H1 (cell line): ENCODE measurements around the gene ZFPL1. TPM values are rescaled to one million over a fixed set of nuclear protein-coding genes. Genes with fewer than 3 reads are reported as not detected.

Source experiments
- CTCF ChIA-PET: fragments of 300-600 bp; sonication (Branson Sonifier 250); formaldehyde crosslinking; loops from one replicate; lab custom pipeline; 2021; ENCODE audit not compliant: partially characterized antibody; lab: Charles Lee
- POLR2A ChIA-PET: fragments of 300-600 bp; sonication (Branson Sonifier 250); formaldehyde crosslinking; loops from one replicate; lab custom pipeline; 2021; ENCODE audit warnings: inconsistent platforms; ENCODE audit not compliant: partially characterized antibody; lab: Charles Lee
- DNase-seq, 2 experiments: peaks; one replicate each; pipeline versions ENCODE4 v3.0.0 to v3.0.0-alpha.2; 2010 to 2022; ENCODE audit warnings: low spot score in 2 of 2, low read depth in 1 of 2, mixed read lengths in 1 of 2
- FAIRE-seq: peaks from 2 replicates; lab custom pipeline; 2011; peaks lifted over from hg19 to GRCh38; lab: Jason Lieb, UNC
- H2AFZ ChIP-seq: 2 replicates; pipeline ENCODE4 v1.8.1; 2012; ENCODE audit warnings: low read length, inconsistent platforms
- H2AK5ac ChIP-seq: 2 replicates; pipeline ENCODE4 v1.6.1; 2013; ENCODE audit warnings: low read depth, low read length
- H2BK120ac ChIP-seq: replicated peaks from 2 replicates; pipeline ENCODE3; 2013; ENCODE audit warnings: low read depth, low read length, inconsistent platforms
- H2BK12ac ChIP-seq: 2 replicates; pipeline ENCODE4 v1.6.1; 2013; ENCODE audit warnings: low read depth, low read length
- H2BK15ac ChIP-seq: 2 replicates; pipeline ENCODE4 v1.6.1; 2013; ENCODE audit warnings: low read length
- H2BK20ac ChIP-seq: 2 replicates; pipeline ENCODE4 v1.6.1; 2013; ENCODE audit warnings: low read length
- H2BK5ac ChIP-seq: 2 replicates; pipeline ENCODE4 v1.6.1; 2013; ENCODE audit warnings: low read depth, low read length
- H3K14ac ChIP-seq: 2 replicates; pipeline ENCODE4 v1.6.1; 2013; ENCODE audit warnings: inconsistent platforms; ENCODE audit not compliant: insufficient read length
- H3K18ac ChIP-seq: 2 replicates; pipeline ENCODE4 v1.6.1; 2013; ENCODE audit warnings: low read length; ENCODE audit errors: extremely low read depth
- H3K23ac ChIP-seq: 2 replicates; pipeline ENCODE4 v1.6.1; 2013; ENCODE audit warnings: inconsistent platforms; ENCODE audit not compliant: insufficient read length
- H3K23me2 ChIP-seq: 2 replicates; pipeline ENCODE4 v1.6.1; 2013; ENCODE audit warnings: low read depth, low read length
- H3K27ac ChIP-seq: 2 replicates; pipeline ENCODE4 v1.6.1; 2011; ENCODE audit warnings: low read depth, low read length, inconsistent platforms
- H3K27me3 ChIP-seq, 4 experiments: replicated peaks in 1 of 4; 1 replicate in 1 of 4; 2 replicates in 3 of 4; pipeline versions ENCODE4 v1.6.1 to v1.8.1; 2011 to 2013; ENCODE audit warnings: low read length in 3 of 4, mild to moderate bottlenecking in 3 of 4, inconsistent platforms in 2 of 4, mixed read lengths in 2 of 4, moderate library complexity in 1 of 4; ENCODE audit not compliant: control insufficient read depth in 3 of 4, insufficient read depth in 3 of 4; ENCODE audit errors: extremely low read depth in 1 of 4
- H3K36me3 ChIP-seq, 4 experiments: 2 replicates each; pipeline versions ENCODE4 v1.6.1 to v1.8.1; 2011 to 2013; ENCODE audit warnings: mild to moderate bottlenecking in 4 of 4, low read length in 3 of 4, moderate library complexity in 2 of 4, control low read depth in 1 of 4, inconsistent platforms in 1 of 4; ENCODE audit not compliant: insufficient read depth in 4 of 4, control insufficient read depth in 2 of 4
- H3K4ac ChIP-seq: replicated peaks from 2 replicates; pipeline ENCODE3; 2013; ENCODE audit warnings: low read length, low read depth, mixed read lengths, inconsistent platforms; ENCODE audit not compliant: insufficient read length
- H3K4me1 ChIP-seq, 4 experiments: replicated peaks in 1 of 4; 1 replicate in 1 of 4; 2 replicates in 3 of 4; pipeline versions ENCODE4 v1.6.1 to v1.8.1; 2011 to 2013; ENCODE audit warnings: low read length in 3 of 4, inconsistent platforms in 2 of 4, mixed read lengths in 1 of 4; ENCODE audit not compliant: insufficient read depth in 4 of 4, control insufficient read depth in 3 of 4
- H3K4me2 ChIP-seq, 2 experiments: 2 replicates each; pipeline versions ENCODE4 v1.6.1 to v1.8.1; 2011 to 2013; ENCODE audit warnings: low read depth in 2 of 2, low read length in 2 of 2, control low read depth in 1 of 2, inconsistent platforms in 1 of 2, mild to moderate bottlenecking in 1 of 2; ENCODE audit not compliant: insufficient read depth in 1 of 2
- H3K4me3 ChIP-seq, 4 experiments: fragments of 200-600, 300-600 bp in 1 of 4; sonication (generic), shearing (Covaris generic), sonication (Bioruptor Twin) in 1 of 4; 2 replicates each; pipeline versions ENCODE4 v1.5.1 to v1.8.1; 2011 to 2016; ENCODE audit warnings: low read length in 4 of 4, low read depth in 3 of 4, control low read depth in 2 of 4, inconsistent platforms in 2 of 4, mild to moderate bottlenecking in 2 of 4, mixed read lengths in 1 of 4, moderate library complexity in 1 of 4; ENCODE audit not compliant: insufficient read depth in 2 of 4; ENCODE audit errors: extremely low read depth in 1 of 4
- H3K56ac ChIP-seq: replicated peaks from 2 replicates; pipeline ENCODE3; 2013; ENCODE audit warnings: low read depth, mild to moderate bottlenecking, mixed read lengths, low read length, inconsistent platforms; ENCODE audit not compliant: insufficient read length
- H3K79me1 ChIP-seq: 2 replicates; pipeline ENCODE4 v1.6.1; 2013; ENCODE audit warnings: low read depth, low read length, control low read depth
- H3K79me2 ChIP-seq, 2 experiments: 2 replicates each; pipeline versions ENCODE4 v1.6.1 to v1.8.1; 2012 to 2013; ENCODE audit warnings: low read length in 2 of 2, mild to moderate bottlenecking in 2 of 2, inconsistent platforms in 1 of 2; ENCODE audit not compliant: insufficient read depth in 2 of 2, control insufficient read depth in 1 of 2
- H3K9ac ChIP-seq, 4 experiments: replicated peaks in 1 of 4; 1 replicate in 1 of 4; 2 replicates in 3 of 4; pipeline versions ENCODE4 v1.6.1 to v1.8.1; 2011 to 2013; ENCODE audit warnings: low read depth in 3 of 4, low read length in 3 of 4, control low read depth in 2 of 4, mild to moderate bottlenecking in 2 of 4, moderate library complexity in 2 of 4, inconsistent platforms in 1 of 4; ENCODE audit errors: extremely low read depth in 1 of 4
- H3K9me3 ChIP-seq, 2 experiments: 2 replicates each; pipeline versions ENCODE4 v1.6.1 to v1.8.1; 2012 to 2013; ENCODE audit warnings: mild to moderate bottlenecking in 2 of 2, moderate library complexity in 2 of 2, control low read depth in 1 of 2, inconsistent platforms in 1 of 2, low read depth in 1 of 2, low read length in 1 of 2, mixed read lengths in 1 of 2; ENCODE audit not compliant: insufficient read depth in 2 of 2
- H4K20me1 ChIP-seq, 2 experiments: replicated peaks in 1 of 2; 2 replicates each; pipeline versions ENCODE3 to v1.8.1; 2011 to 2013; ENCODE audit warnings: inconsistent platforms in 2 of 2, low read length in 2 of 2, mild to moderate bottlenecking in 1 of 2; ENCODE audit not compliant: insufficient read depth in 2 of 2, control insufficient read depth in 1 of 2
- H4K5ac ChIP-seq: 2 replicates; pipeline ENCODE4 v1.6.1; 2013; ENCODE audit warnings: low read length, low read depth, mixed read lengths, inconsistent platforms; ENCODE audit not compliant: insufficient read length
- H4K8ac ChIP-seq: 2 replicates; pipeline ENCODE4 v1.8.0; 2013; ENCODE audit warnings: mild to moderate bottlenecking, moderate library complexity, low read length, inconsistent platforms; ENCODE audit not compliant: insufficient read depth; ENCODE audit errors: extremely low read depth
- H4K91ac ChIP-seq: replicated peaks from 2 replicates; pipeline ENCODE3; 2013; ENCODE audit warnings: low read length, mixed read lengths, inconsistent platforms; ENCODE audit not compliant: insufficient read length
- HDAC6 ChIP-seq: IDR thresholded peaks from one replicate; pipeline ENCODE4 v1.7.1; 2012; ENCODE audit warnings: low read depth, mild to moderate bottlenecking, inconsistent platforms, low read length, moderate library complexity
- POLR2AphosphoS5 ChIP-seq: IDR thresholded peaks from 2 replicates; pipeline ENCODE4 v1.6.1; 2011; ENCODE audit warnings: low read depth, low read length
- TBP ChIP-seq: IDR thresholded peaks from 2 replicates; pipeline ENCODE4 v1.6.1; 2011; ENCODE audit warnings: low read depth, low read length, improper control_type of control experiment
- TEAD4 ChIP-seq: IDR thresholded peaks from 2 replicates; pipeline ENCODE4 v1.6.1; 2012; ENCODE audit warnings: low read depth, low read length, inconsistent platforms, mixed read lengths
- WGBS, 2 experiments: shearing (Covaris generic) in 1 of 2; methylation state at CpG; one replicate each; pipeline versions ENCODE4 v1.1.6 to v1.1.7; 2013 to 2015; ENCODE audit warnings: low lambda C conversion rate in 2 of 2, mixed read lengths in 2 of 2, inconsistent platforms in 1 of 2, low coverage in 1 of 2, missing lambda C conversion rate in 1 of 2; ENCODE audit not compliant: insufficient replicate concordance in 2 of 2, insufficient coverage in 1 of 2, insufficient read length in 1 of 2; ENCODE audit errors: extremely low coverage in 1 of 2, missing lambda C conversion rate in 1 of 2; 5-methylcytosine and 5-hydroxymethylcytosine counted together
- polyA plus RNA-seq, 7 experiments: library from polyadenylated mRNA; depleted of rRNA in 3 of 7; stranded (reverse) in 5 of 7; unstranded in 2 of 7; fragments of >200 nt in 5 of 7; fragments of 200-250 nt in 2 of 7; gene quantifications; 1 replicate in 5 of 7; 2 replicates in 1 of 7; 4 replicates in 1 of 7; pipeline versions ENCODE4 v1.2.1 to v1.2.3, GENCODE V29; 2011 to 2013; ENCODE audit warnings: missing spikeins in 2 of 7, mixed read lengths in 2 of 7
- total RNA-seq: library from RNA; stranded (reverse); fragmentation: NEBNext Ultra II Directional; extraction: Animal tissue kit (Norgen Biotek cat#: 25700); gene quantifications from 2 replicates; pipeline ENCODE4 v1.2.1, GENCODE V29; 2021

Gene ZFPL1
- total and polyA plus RNA-seq, 2 of the 8 experiments (the other 6 are each of a cell fraction or from before 2014, with no cell fraction given), result 21.5 to 76.8 TPM

DNA sequence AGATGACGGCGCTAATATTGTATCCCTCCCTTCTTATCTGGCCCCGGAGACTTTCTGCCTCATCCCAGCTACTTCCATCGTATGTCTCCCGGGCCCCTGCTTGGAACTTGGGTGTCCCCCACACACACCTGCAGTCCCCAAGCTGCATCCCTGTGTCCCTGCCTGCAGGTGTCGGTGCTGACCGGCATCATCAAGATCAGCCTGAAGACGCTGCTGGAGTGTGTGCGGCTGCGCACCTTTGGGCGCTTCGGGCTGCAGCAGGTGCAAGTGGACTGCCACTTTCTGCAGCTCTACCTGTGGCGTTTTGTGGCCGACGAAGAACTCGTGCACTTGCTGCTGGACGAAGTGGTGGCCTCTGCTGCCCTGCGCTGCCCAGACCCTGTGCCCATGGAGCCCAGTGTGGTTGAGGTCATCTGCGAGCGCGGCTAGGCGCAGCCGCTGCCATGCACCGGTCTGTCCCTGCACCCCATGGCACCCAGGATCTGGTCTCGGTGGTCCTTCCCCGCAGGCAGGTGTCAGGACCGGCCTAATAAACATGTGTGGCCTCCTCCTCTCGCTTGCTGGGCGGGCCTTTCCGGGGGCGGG, 27.2 kb downstream of the ZFPL1 start:
- Histone ChIP-seq H3K27me3 (no peaks in the 10 kb centered on the region), H4K91ac (peak overlapping the region; percentile 72), H3K4ac (no peak overlapping the region), H2AK5ac (peak overlapping the region; percentile 45; the same call in 1 of the 2 replicates), H3K4me3 (peak overlapping the region in 3 of 4 experiments; percentile 5 to 90 (median 86); a peak in 2 of 8 replicates), H4K20me1 (peaks cover 0 to 23% of the 10 kb centered on the region in 2 experiments), H2BK5ac (peak overlapping the region; percentile 88; the same call in 1 of the 2 replicates), H3K9me3 (no peaks in the 10 kb centered on the region), H3K36me3 (peaks cover 0 to 13% (median 3%) of the 10 kb centered on the region in 4 experiments; a peak in 2 of 8 replicates), H4K5ac (no peak overlapping the region), H3K79me1 (peaks cover 8% of the 10 kb centered on the region), H2BK120ac (no peak overlapping the region), H2BK20ac (0 out of 2 replicates have a peak overlapping the region, but pooled peaks have one; percentile 93), H3K4me1 (peaks cover 2 to 19% (median 13%) of the 10 kb centered on the region in 4 experiments), H2AFZ (no peak overlapping the region), H3K56ac (no peak overlapping the region), H3K79me2 (peaks cover 0 to 5% of the 10 kb centered on the region in 2 experiments; a peak in 1 of 4 replicates), H3K4me2 (peak overlapping the region; percentile 71 to 95), H3K23ac (no peak overlapping the region), H3K14ac (no peak overlapping the region), H3K23me2 (peaks cover 12% of the 10 kb centered on the region; the same call in 1 of the 2 replicates)
- FAIRE-seq, result no peak
- WGBS, 2 experiments, result 64% methylated on average over 31 of the region's 31 CpGs; no CpG with 5 or more reads in 1 of the 2 experiments
- POLR2A ChIA-PET, result interaction anchor here (0.8 to 17.4 kb wide), 28 partner anchors 8 to 387 kb away, joined by 3 to 305 read pairs (median 4); partner anchors contain the start of genes ARL2, CAPN1, CDCA5 and FAU
- TF ChIP-seq TEAD4, result no peak
- TF ChIP-seq HDAC6, result no peak
- 0 out of 2 replicates have a peak, but pooled peaks have one; percentile 19 for TF ChIP-seq POLR2AphosphoS5
- no peak for TF ChIP-seq TBP
- TF ChIP-seq, all 59 proteins: peak for 1
- no peak for DNase-seq
- no peak overlapping the region for H3K27ac ChIP-seq
- H3K9ac ChIP-seq, result no peak overlapping the region; a peak in 1 of 7 replicates
- H3K18ac ChIP-seq, result no peak overlapping the region; the same call in 1 of the 2 replicates
- peak overlapping the region; percentile 68; the same call in 1 of the 2 replicates for H2BK12ac ChIP-seq
- H4K8ac ChIP-seq, result peak overlapping the region; percentile 22
- CTCF ChIA-PET, result interaction anchor here (0.5 to 7.9 kb wide), 43 partner anchors 9 to 451 kb away, joined by 3 to 85 read pairs (median 4); partner anchors contain the start of genes ARL2, FAU, GPHA2 and MAJIN
- no peak overlapping the region; the same call in 1 of the 2 replicates for H2BK15ac ChIP-seq
